Measurements from ENCODE around the gene FASTKD2.
"Not testable (repeated sequence)": the region's sequence is repeated elsewhere in the genome, so short reads cannot be mapped to it uniquely, and the experiment has no call there.

Gene FASTKD2

GRCh38 chr2:206784559-206785353 lies 19.4 kb downstream of the FASTKD2 start:
- in situ Hi-C loops (cut with MboI; ENCODE audit: low pct_unique_long_range_greater_than_20kb, low sequenced_read_pairs), result no loop called here
- no peak for DNase-seq

GRCh38 chr2:206790311-206790935 lies 25.0 kb downstream of the FASTKD2 start:
- in situ Hi-C loops (cut with MboI; ENCODE audit: low pct_unique_long_range_greater_than_20kb, low sequenced_read_pairs), result no loop called here
- no peak for DNase-seq

GRCh38 chr2:206792645-206793044 lies 27.2 kb downstream of the FASTKD2 start:
- in situ Hi-C loops (cut with MboI; ENCODE audit: low pct_unique_long_range_greater_than_20kb, low sequenced_read_pairs), result no loop called here

GRCh38 chr2:206797376-206797775 lies 32.0 kb downstream of the FASTKD2 start:
- DNase-seq, result no peak
- in situ Hi-C loops (cut with MboI; ENCODE audit: low pct_unique_long_range_greater_than_20kb, low sequenced_read_pairs), result no loop called here

More at GRCh38 chr2:206792645-206793044, 27.2 kb downstream of the FASTKD2 start:
- no peak for DNase-seq

GRCh38 chr2:206798000-206798399 lies 32.6 kb downstream of the FASTKD2 start:
- in situ Hi-C loops (cut with MboI; ENCODE audit: low pct_unique_long_range_greater_than_20kb, low sequenced_read_pairs), result no loop called here
- DNase-seq, result peak; percentile 76

GRCh38 chr2:206799083-206799482 lies 33.7 kb downstream of the FASTKD2 start:
- DNase-seq, result no peak

GRCh38 chr2:206800506-206801417 lies 35.4 kb downstream of the FASTKD2 start:
- peak; percentile 76 for DNase-seq
- in situ Hi-C loops (cut with MboI; ENCODE audit: low pct_unique_long_range_greater_than_20kb, low sequenced_read_pairs), result loop anchor here (25.0 kb wide), 1 partner anchor 662 kb away; no protein-coding TSS in a partner anchor

More at GRCh38 chr2:206799083-206799482, 33.7 kb downstream of the FASTKD2 start:
- in situ Hi-C loops (cut with MboI; ENCODE audit: low pct_unique_long_range_greater_than_20kb, low sequenced_read_pairs), result no loop called here

- DNase-seq, result no peak
- in situ Hi-C loops (cut with MboI; ENCODE audit: low pct_unique_long_range_greater_than_20kb, low sequenced_read_pairs), result loop anchor here (25.0 kb wide), 1 partner anchor 661 kb away; no protein-coding TSS in a partner anchor
Measured at GRCh38 chr2:206801418-206802189, 36.2 kb downstream of the FASTKD2 start.

GRCh38 chr2:206802654-206803514 lies 37.5 kb downstream of the FASTKD2 start:
- no peak for DNase-seq
- in situ Hi-C loops (cut with MboI; ENCODE audit: low pct_unique_long_range_greater_than_20kb, low sequenced_read_pairs), result loop anchor here (25.0 kb wide), 1 partner anchor 659 kb away; no protein-coding TSS in a partner anchor

GRCh38 chr2:206804326-206804725 lies 38.9 kb downstream of the FASTKD2 start:
- in situ Hi-C loops (cut with MboI; ENCODE audit: low pct_unique_long_range_greater_than_20kb, low sequenced_read_pairs), result loop anchor here (25.0 kb wide), 1 partner anchor 658 kb away; no protein-coding TSS in a partner anchor
- DNase-seq, result no peak

GRCh38 chr2:206805887-206806607 lies 40.6 kb downstream of the FASTKD2 start:
- DNase-seq, result no peak
- in situ Hi-C loops (cut with MboI; ENCODE audit: low pct_unique_long_range_greater_than_20kb, low sequenced_read_pairs), result loop anchor here (25.0 kb wide), 1 partner anchor 656 kb away; no protein-coding TSS in a partner anchor

- not testable (repeated sequence) for DNase-seq
- in situ Hi-C loops (cut with MboI; ENCODE audit: low pct_unique_long_range_greater_than_20kb, low sequenced_read_pairs), result loop anchor here (25.0 kb wide), 1 partner anchor 655 kb away; no protein-coding TSS in a partner anchor
Measured at GRCh38 chr2:206807624-206808023, 42.2 kb downstream of the FASTKD2 start.

GRCh38 chr2:206812471-206812870 lies 47.1 kb downstream of the FASTKD2 start:
- in situ Hi-C loops (cut with MboI; ENCODE audit: low pct_unique_long_range_greater_than_20kb, low sequenced_read_pairs), result loop anchor here (25.0 kb wide), 1 partner anchor 650 kb away; no protein-coding TSS in a partner anchor
- not testable (repeated sequence) for DNase-seq

- in situ Hi-C loops (cut with MboI; ENCODE audit: low pct_unique_long_range_greater_than_20kb, low sequenced_read_pairs), result loop anchor here (25.0 kb wide), 1 partner anchor 648 kb away; no protein-coding TSS in a partner anchor
Measured at GRCh38 chr2:206814498-206814897, 49.1 kb downstream of the FASTKD2 start.

GRCh38 chr2:206820807-206821206 lies 55.4 kb downstream of the FASTKD2 start:
- in situ Hi-C loops (cut with MboI; ENCODE audit: low pct_unique_long_range_greater_than_20kb, low sequenced_read_pairs), result loop anchor here (25.0 kb wide), 1 partner anchor 641 kb away; no protein-coding TSS in a partner anchor
- DNase-seq, result no peak

More at GRCh38 chr2:206814498-206814897, 49.1 kb downstream of the FASTKD2 start:
- DNase-seq, result no peak

- no peak for DNase-seq
- in situ Hi-C loops (cut with MboI; ENCODE audit: low pct_unique_long_range_greater_than_20kb, low sequenced_read_pairs), result loop anchor here (25.0 kb wide), 1 partner anchor 639 kb away; no protein-coding TSS in a partner anchor
Measured at GRCh38 chr2:206823178-206823577, 57.8 kb downstream of the FASTKD2 start.
